A172 (cell line): ENCODE data around the gene NDUFAF8. TPM values are rescaled to one million over a fixed set of nuclear protein-coding genes. Genes with fewer than 3 reads are reported as not detected.

ENCODE experiments used
- DNase-seq: peaks from one replicate; pipeline ENCODE4 v3.0.0-alpha.2; 2015; ENCODE audit warnings: low spot score
- total RNA-seq: library from RNA; depleted of rRNA; stranded (reverse); fragments of >200 nt; shearing (Covaris generic); gene quantifications from 2 replicates; pipeline ENCODE4 v1.2.3, GENCODE V29; 2014; rRNA removed

Gene NDUFAF8, protein sequence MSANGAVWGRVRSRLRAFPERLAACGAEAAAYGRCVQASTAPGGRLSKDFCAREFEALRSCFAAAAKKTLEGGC
- total RNA-seq = 100 and 123 TPM in 2 replicates

GRCh38 chr17:81238815-81239713, at the start of gene NDUFAF8, which contains the start of gene TEPSIN:
Gene NDUFAF8, plus strand, starts transcription at chr17:81239318. Its CDS starts 46 bp downstream, at chr17:81239364.
Gene TEPSIN, minus strand, starts transcription at chr17:81239055. Its CDS starts 22 bp downstream, at chr17:81239033.
- DNase-seq = peak; percentile 100

DNA sequence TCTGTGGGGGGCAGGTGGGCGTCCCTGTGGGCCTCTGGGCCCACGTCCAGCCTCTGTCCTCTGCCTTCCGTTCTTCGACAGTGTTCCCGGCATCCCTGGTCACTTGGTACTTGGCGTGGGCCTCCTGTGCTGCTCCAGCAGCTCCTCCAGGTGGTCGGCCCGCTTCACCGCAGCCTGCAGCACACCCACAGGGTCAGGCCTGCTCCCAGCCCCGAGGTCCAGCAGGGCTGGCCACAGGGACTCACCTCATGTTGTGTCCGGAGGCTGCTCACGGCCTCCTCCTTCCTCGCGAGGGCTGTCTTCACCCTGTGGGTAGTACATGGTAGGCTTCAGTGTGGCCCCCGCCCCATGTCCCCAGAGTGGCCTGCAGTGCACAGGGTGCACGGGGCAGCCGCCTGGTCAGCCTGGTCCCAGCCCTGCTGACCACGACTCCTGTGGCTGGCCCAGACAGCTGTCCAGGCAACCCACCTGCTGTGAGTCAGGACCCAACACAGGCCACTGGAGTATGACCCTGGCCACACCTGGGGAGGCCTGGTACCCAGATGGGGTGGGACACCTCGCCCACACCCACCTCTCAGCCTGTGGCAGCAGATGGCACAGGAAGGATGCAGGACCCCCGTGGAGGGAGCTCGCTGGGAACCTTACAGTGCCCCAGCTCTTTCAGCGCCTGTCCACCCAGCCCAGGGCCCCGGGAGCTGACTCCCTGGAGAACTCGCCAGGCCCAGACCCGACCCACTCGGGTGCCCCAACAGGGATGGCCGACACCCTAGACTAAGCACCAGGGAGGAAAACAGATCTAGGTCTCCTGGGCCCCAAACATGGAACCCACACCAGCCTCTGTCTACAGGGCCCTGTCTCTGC, 49.2 kb upstream of the NDUFAF8 start:
- no peak for DNase-seq

GRCh38 chr17:81190591-81190990, 48.5 kb upstream of the NDUFAF8 start:
- no peak for DNase-seq

DNA sequence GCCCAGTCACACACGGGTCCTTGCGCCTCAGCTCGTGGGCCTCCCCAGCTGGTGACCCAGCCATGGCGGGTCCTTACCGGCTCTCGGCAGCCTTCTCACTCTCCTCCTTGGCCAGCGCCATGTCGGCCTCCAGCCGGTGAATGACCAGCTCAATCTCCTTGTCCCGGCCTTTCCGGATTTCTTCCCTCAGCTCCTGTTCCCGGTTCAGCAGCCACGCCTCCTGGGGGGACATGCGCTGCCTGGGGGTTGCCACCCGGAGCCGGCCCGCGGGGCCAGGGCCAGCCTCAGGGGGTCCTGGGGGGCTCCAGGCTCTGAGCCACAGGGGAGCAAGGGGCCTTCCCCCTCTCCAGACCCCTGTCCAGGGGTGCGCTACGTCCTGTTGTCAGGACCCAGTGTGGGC, 48.0 kb upstream of the NDUFAF8 start:
- DNase-seq = no peak

- DNase-seq = no peak
These were observed 47.5 kb upstream of the NDUFAF8 start for GRCh38 chr17:81191646-81192045.

- DNase-seq = no peak
These were observed 46.6 kb upstream of the NDUFAF8 start for GRCh38 chr17:81192386-81193050.

- no peak for DNase-seq
These were observed 46.1 kb upstream of the NDUFAF8 start for GRCh38 chr17:81193051-81193410.

DNA sequence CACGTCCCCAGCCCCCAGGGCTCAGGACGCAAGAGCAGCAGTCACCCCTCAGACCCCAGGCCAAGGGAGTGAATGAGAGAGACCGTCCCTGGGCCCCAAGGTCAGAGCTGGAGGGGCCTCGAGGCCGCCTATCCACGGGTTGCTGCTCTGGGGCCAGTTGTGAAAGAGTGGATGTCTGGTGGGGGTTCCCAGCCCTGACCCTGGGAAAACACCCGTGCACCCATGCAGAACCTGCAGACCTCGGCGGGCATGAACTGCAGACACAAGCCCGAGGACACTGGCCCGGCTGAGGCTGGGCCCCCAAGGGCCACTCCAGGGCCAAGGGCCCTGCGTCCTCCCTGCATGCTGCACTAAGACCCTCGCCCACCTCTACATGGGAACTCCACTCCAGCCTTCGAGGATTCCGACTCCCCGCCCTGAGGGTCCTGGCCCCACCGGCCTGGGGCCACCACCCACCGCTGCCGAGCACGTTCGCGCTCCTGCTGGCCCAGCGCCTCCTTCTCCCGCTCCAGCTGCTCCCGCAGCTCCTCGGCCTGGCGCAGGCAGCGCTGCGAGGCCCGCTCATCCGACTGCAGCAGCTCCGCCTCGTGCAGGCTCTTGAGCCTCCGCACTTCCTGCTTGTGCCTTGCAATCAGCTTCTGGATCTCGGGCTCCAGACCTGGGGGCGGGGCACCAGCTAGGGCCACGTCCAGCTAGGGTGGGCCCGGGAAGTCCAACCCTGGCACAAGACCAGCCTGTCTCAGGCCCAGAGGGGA, 45.5 kb upstream of the NDUFAF8 start:
- no peak for DNase-seq

GRCh38 chr17:81194225-81194760, 44.8 kb upstream of the NDUFAF8 start:
- no peak for DNase-seq

DNA sequence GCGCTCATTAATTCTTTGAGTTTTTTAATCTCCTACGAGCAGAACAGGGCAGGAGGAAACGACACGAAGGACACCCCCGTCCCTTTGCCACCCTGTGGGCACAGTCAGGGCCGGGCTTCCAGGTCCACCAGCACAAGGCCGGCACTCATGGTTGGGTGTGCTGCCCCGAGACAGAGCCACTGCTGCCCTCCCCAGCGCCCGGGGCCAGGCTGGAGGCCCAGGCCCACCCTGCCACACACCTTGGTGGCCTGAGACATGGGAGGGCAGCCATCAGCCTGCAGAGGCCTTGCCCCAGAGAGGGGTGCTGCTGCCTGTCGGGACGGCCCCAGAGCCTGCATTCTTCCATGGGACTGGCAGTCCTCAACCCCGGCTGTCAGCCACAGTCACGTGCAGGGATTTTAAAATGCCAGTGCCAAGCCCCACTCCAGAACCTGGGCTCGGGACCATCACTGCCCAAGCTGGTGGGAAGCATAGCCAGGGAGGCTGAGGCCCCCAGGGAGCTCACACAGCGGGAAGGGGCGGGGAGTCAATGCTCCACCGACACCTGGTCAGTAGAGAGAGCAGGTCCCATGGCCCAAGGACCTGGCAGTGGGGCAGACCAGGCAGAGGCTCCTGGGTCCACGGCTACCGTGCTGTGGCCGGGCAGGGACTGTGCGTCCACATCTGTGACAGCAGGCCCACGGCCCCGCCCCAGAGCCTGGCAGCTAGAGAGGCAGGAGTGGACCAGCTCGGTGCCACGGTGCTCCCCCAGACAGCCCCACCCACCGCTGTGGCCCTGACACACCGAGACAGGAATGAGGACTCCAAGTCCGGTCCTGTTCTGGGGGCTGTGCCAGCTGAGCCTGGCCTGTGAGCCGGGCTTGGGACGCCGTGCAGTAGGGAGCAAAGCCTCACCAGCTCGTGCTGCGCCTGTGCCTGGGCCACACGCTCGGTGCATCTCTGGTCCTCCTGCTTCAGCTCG, 43.9 kb upstream of the NDUFAF8 start:
- no peak for DNase-seq

DNA sequence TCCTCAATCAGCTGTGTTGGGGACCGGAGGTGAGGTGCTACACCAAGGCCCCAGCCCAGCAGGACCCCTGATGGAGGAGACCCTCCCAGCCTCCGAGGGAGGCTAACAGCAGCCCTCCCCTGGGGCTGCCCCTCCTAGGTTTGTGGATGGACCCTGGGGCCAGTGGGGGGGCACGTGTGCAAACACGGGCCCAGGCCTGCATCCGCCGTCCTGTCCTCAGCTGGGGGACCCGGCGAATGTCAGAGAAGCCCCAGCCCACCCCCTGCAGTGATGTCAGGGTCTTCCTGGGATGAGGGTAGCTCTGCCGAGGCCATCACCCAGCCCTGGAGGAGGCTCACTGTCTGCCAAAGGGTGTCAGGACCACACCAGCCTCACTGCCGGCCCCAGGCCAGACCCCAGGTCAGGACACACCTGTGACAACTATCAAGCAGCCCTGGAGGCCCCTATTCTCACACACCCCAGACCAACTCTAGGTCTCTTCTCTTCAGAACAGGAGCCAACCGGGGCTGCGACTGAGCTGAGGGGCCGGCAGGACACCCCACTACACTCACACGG, 43.1 kb upstream of the NDUFAF8 start:
- no peak for DNase-seq

DNA sequence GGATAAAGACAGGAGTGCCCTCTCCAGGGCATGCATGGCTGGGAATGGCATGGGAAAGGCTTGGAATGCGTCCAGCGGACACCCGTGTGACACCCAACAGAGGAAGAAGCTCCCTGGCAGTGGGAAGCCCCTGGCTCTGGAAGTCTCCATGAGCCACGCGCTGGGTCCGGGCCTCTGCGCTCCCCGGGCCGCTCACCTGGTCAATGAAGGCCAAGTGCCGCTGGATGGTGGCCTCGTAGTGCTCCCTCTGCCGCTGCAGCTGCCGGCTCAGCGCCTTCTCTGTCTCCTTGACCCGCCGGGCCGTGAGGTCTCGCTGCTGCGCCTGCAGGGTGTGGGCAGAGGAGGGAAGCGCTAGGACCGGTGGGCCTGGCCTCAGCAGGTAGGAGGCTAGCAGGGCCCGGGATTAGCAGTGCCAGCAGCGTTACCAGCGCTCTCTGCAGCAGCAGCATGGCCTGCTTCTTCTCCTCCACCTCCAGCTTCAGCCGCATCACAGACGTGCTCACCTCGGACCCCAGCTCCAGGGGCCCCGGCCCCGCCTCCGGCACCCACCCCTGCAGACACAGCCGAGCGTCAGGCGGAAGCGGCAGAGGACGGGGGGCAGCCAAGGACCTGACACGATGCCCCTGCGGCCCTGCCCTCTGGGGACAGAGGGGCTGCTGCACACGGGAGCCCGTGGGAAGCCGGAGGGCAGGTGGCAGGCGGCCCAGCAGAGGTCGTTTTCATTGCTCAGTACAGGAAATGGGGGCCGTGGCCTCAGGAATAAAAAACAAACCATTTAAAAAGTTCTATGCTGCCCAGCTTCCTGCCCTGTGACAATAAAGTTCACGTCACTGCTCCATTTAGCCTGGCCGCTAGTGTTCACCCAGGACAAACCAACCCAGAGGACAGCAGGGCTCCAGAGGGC, 42.4 kb upstream of the NDUFAF8 start:
- DNase-seq = no peak

GRCh38 chr17:81197409-81197795, 41.7 kb upstream of the NDUFAF8 start:
- no peak for DNase-seq

DNA sequence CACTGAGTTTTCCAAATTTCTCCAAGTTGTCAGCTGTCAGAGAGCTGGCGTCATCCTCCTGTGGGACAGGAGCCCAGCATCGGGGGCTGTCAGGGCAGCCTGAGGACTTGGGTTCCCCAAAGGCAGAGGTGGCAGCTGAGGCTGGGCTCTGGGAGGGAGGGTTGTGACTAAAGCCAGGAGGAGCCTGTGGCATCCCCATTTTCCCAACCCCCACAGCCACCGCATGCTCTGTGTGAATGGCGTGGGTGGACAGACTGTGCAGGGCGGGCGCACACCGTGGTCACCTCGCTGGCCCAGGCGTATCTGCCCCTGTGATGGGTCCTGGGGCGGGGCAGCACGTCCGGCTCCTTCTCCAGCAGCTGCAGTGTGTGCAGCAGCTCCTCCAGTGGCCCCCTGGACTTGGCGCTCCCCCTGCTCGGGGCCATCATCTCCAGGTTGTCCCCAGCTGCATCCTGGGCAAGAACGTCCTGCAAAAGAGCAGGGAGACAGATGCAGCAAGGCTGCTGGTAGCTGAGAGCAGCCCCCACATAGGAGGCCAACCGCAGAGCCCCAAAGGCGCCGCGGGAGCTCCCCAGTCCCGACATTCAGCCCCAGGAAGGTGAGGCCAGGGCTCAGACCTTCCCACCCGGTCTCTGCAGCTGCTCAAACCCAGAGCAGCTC, 41.2 kb upstream of the NDUFAF8 start:
- no peak for DNase-seq

- DNase-seq = no peak
These were observed 40.2 kb upstream of the NDUFAF8 start for GRCh38 chr17:81198826-81199481.

- no peak for DNase-seq
These were observed 39.7 kb upstream of the NDUFAF8 start for GRCh38 chr17:81199482-81199830.

- no peak for DNase-seq
These were observed 38.9 kb upstream of the NDUFAF8 start for GRCh38 chr17:81200201-81200600.
